HG03175 (cell line): ENCODE results near the gene EMILIN1.

Source experiments
- ATAC-seq: cut with Tn5 transposase; IDR thresholded peaks from one replicate; pipeline ENCODE4 v1.9.1; 2021; ENCODE audit warnings: mild to moderate bottlenecking, moderate library complexity; ENCODE audit not compliant: unreplicated experiment

EMILIN1 gene

DNA sequence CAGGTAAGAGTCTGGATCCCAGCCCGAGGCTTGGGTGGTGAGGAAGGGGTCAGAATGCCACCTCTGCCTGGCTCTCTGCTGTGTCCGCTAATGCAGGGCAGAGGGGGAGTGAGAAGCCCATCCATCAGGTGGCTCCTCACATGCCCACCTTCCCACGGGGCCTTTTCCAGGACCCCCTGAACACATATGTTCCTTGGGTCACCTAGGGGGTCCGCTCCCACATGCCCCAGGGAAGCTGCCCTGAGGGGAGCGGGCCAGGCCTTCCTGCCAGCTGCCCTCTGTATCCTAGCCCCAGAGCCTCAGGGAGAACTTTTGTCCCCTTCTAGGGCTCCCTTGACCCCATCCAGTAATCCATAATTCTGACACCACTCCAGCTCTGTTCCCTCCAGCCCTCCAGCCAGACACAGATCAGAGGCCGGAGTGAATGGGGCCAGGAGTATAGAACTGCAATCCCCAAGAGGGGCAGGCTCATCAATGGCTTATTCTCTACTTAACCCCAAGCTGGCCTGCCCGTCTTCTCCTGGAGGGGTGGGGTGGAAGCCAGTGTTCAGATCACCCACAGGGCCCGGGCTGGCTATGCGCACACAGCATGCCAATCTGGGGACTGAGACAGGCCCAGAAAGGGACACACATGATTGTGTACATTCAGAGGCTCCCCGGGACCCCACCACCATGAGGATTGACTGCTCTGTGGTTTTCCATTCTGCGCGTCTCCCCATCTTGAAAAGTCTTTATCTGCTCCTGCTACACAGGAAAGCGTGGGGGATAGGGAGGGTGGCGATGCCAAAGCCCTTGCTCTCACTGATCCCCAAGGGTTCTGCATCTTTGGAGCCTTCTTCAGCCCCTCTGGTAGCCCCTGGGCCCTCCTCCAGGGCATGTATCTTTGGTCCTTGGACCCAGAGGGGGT lies 1.1 kb downstream of the EMILIN1 start:
- no peak for ATAC-seq

DNA sequence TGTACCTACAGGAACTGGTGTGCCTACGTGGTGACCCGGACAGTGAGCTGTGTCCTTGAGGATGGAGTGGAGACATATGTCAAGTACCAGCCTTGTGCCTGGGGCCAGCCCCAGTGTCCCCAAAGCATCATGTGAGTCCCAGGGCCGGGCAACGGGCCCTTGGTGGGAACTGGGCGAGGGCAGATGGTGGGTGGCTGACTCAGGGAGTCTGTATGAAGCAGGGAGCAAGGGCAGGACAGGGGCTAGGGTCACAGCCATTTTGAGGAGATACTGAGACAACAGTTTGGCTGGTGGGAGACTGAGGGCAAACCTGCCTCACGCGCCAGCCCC lies 1.7 kb downstream of the EMILIN1 start:
- no peak for ATAC-seq

DNA sequence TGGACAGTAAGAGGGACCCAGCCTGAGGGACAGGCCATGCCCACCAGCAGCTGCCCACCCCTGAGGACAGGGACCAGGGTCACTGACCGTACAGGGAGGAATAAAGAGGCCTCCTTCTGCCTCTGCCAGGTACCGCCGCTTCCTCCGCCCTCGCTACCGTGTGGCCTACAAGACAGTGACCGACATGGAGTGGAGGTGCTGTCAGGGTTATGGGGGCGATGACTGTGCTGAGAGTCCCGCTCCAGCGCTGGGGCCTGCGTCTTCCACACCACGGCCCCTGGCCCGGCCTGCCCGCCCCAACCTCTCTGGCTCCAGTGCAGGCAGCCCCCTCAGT lies 2.2 kb downstream of the EMILIN1 start:
- ATAC-seq: no peak

DNA sequence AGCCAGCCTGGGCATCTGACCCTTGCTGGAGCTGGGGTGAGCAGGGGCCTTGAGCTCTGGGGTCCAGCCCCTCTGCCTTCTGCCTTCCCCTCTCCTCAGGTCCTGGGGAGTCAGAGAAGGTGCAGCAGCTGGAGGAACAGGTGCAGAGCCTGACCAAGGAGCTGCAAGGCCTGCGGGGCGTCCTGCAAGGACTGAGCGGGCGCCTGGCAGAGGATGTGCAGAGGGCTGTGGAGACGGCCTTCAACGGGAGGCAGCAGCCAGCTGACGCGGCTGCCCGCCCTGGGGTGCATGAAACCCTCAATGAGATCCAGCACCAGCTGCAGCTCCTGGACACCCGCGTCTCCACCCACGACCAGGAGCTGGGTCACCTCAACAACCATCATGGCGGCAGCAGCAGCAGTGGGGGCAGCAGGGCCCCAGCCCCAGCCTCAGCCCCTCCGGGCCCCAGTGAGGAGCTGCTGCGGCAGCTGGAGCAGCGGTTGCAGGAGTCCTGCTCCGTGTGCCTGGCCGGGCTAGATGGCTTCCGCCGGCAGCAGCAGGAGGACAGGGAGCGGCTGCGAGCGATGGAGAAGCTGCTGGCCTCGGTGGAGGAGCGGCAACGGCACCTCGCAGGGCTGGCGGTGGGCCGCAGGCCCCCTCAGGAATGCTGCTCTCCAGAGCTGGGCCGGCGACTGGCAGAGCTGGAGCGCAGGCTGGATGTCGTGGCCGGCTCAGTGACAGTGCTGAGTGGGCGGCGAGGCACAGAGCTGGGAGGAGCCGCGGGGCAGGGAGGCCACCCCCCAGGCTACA lies 3.8 kb downstream of the EMILIN1 start:
- ATAC-seq: no peak

DNA sequence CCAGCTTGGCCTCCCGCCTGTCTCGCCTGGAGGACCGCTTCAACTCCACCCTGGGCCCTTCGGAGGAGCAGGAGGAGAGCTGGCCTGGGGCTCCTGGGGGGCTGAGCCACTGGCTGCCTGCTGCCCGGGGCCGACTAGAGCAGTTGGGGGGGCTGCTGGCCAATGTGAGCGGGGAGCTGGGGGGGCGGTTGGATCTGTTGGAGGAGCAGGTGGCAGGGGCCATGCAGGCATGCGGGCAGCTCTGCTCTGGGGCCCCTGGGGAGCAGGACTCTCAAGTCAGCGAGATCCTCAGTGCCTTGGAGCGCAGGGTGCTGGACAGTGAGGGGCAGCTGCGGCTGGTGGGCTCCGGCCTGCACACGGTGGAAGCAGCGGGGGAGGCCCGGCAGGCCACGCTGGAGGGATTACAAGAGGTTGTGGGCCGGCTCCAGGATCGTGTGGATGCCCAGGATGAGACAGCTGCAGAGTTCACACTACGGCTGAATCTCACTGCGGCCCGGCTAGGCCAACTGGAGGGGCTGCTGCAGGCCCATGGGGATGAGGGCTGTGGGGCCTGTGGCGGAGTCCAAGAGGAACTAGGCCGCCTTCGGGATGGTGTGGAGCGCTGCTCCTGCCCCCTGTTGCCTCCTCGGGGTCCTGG lies 4.5 kb downstream of the EMILIN1 start:
- ATAC-seq: no peak

DNA sequence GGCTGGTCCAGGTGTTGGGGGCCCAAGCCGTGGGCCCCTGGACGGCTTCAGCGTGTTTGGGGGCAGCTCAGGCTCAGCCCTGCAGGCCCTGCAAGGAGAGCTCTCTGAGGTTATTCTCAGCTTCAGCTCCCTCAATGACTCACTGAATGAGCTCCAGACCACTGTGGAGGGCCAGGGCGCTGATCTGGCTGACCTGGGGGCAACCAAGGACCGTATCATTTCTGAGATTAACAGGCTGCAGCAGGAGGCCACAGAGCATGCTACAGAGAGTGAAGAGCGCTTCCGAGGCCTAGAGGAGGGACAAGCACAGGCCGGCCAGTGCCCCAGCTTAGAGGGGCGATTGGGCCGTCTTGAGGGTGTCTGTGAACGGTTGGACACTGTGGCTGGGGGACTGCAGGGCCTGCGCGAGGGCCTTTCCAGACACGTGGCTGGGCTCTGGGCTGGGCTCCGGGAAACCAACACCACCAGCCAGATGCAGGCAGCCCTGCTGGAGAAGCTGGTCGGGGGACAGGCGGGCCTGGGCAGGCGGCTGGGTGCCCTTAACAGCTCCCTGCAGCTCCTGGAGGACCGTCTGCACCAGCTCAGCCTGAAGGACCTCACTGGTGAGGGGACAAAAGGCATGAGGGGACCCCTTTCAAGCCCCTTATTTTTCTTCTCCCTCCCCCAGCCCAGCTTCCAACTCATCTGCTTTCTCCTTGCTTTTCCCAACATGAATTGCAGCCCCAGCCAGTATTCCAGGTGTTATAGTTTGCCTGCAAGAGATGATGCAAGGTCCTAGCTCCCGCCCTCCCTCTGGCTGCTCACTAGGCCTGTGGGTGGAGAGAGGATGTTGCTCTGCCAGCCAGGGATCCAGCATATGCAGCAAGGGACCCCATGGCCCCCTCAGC lies 5.2 kb downstream of the EMILIN1 start:
- no peak for ATAC-seq

DNA sequence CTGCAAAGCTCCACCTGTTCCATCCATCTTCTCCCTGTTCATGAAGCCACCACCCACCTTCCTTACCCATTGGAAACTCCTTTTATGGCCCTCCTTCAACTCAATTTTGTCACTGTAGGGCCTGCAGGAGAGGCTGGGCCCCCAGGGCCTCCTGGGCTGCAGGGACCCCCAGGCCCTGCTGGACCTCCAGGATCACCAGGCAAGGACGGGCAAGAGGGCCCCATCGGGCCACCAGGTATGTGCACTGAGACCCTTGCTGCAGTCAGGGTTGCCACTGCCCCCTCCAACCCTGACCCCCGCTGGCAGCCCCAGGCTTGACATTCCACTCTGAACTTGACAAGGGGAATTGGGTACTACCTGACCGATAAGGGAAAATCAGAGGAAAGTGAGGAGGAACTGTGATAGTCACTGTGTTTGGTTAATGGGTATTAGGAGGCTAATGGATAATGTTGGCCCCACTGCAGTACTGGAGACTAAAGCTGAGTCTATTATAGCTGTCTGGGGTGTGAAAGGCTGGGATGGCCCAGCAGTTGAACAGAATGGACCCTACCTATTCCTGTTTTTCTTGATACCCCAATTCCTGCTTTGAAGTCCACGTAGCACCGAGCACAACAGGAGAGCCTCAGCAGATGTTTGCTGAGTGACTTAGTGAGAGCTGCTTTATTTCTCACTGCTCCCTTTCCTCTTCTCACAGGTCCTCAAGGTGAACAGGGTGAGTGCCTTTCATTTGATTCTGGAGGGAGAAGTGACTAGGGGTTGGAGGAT lies 6.1 kb downstream of the EMILIN1 start:
- ATAC-seq: no peak

DNA sequence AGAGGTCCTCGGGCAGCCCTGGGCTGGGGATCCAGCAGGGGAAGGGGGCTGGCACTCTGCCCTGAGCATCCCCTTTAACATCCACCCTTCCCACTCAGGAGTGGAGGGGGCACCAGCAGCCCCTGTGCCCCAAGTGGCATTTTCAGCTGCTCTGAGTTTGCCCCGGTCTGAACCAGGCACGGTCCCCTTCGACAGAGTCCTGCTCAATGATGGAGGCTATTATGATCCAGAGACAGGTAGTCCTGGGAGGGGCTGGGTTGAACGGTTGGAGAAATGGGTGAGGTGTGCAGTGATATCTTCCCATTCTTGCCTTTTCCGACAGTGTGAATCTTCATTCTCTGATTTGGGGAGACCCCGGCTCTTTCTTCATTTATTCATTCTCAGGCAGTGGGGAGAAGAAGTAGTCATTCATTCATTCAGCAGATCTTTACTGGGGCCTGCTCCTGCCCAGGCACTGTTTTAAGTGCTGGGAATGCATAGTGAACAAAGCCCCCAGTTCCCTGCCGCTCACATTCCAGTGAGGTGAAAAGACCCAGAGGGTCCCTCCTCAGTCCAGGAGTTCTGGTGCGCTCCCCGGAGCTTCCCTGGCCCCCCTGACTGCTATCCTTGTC lies 6.8 kb downstream of the EMILIN1 start:
- ATAC-seq: no peak

DNA sequence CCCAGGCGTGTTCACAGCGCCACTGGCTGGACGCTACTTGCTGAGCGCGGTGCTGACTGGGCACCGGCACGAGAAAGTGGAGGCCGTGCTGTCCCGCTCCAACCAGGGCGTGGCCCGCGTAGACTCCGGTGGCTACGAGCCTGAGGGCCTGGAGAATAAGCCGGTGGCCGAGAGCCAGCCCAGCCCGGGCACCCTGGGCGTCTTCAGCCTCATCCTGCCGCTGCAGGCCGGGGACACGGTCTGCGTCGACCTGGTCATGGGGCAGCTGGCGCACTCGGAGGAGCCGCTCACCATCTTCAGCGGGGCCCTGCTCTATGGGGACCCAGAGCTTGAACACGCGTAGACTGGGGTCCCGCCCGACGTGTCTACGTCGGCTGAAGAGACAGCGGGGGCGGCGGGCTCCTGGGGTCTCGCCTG lies 7.3 kb downstream of the EMILIN1 start:
- no peak for ATAC-seq

DNA sequence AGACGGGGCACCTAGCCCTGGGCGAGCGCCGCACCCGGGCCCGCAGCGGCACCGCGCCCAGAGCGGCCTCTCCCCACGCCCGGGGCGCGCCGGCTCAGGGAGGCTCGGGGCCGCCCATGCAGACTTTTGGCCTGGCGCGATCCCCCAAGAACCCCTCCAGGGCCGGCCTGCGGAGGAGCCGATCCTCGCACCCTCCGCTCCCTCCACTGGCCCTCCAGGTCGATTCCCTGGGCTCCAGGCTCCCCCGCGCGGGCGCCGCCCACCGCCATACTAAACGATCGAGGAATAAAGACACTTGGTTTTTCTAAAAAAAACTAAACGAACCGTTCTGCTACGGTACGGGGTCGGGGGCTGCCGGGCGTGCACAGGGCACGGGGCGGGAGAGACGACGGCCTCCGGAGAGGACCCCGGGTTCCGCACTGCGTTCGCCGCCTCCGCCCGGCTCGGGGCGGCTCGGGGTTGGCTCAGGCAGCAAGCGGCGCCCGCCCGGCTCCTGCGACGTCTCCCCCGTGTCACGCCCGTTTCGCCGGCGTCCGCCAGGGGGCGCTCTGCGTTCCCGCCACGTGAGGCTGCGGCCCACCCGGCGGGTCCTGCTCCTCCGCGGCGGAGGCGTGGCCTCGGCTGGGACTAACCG lies 7.8 kb downstream of the EMILIN1 start:
- peak; percentile 83 for ATAC-seq

DNA sequence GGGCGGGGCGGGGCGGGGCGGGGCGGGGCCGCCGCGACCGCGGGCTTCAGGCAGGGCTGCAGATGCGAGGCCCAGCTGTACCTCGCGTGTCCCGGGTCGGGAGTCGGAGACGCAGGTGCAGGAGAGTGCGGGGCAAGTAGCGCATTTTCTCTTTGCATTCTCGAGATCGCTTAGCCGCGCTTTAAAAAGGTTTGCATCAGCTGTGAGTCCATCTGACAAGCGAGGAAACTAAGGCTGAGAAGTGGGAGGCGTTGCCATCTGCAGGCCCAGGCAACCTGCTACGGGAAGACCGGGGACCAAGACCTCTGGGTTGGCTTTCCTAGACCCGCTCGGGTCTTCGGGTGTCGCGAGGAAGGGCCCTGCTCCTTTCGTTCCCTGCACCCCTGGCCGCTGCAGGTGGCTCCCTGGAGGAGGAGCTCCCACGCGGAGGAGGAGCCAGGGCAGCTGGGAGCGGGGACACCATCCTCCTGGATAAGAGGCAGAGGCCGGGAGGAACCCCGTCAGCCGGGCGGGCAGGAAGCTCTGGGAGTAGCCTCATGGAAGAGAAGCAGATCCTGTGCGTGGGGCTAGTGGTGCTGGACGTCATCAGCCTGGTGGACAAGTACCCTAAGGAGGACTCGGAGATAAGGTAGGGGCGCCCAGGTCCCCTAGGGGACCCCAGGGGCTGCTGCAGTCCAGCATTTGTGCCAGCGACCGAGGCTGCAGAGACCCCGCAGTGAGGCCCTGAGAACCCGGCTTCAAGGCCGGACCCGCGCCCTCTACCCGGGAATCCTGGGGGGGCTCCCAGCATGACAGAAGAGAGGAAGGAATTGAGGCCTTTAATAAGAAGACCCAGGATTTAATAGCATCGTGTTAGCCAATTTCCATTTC lies 8.5 kb downstream of the EMILIN1 start, which contains the start of gene KHK:
TSS of gene KHK (plus strand) at position 49 of the 870 bp plus-strand sequence. CDS start at position 537, 488 bp downstream.
- ATAC-seq: no peak

DNA sequence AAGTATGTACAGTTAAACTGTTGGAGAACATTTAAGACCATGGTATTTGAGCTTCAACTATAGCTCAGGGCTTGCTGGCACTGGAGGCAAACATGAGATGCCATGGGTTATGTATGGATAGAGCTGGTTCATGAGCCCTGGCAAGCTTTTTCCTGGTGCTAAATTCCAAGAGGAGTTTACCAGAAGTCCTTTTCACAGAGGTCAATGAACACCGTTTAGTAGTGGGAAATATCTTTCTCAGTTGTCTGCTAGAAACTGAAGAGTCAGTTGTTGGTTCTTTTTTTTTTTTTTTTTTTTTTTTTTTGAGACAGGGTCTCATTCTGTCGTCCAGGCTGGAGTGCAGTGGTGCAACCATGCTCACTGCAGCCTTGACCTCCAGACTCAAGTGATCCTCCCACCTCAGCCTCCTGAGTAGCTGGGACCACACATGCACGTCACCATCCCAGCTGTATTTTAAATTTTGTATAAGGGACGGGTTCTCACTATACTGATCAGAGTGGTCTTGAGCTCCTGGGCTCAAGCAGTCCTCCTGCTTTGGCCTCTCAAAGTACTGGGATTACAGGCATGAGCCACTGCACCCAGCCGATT lies 9.5 kb downstream of the EMILIN1 start:
- ATAC-seq: no peak

DNA sequence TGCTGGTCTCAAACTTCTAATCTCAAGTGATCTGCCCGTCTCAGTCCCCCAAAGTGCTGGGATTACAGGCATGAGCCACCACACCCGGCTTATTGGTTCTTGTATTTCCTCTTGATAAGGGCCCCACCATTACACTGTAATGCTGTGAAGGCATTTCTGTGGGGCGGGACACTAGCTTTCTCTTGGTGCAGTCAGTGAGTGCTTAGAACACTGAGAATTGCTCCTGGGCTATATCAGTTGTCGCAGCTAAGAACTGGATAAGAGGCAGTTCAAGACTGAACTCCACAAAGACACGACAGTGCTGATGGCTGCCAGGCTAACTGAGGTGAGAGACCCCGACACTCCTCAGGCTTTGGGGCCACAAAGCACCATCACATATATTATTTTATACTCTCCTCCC lies 10.2 kb downstream of the EMILIN1 start:
- ATAC-seq: no peak

DNA sequence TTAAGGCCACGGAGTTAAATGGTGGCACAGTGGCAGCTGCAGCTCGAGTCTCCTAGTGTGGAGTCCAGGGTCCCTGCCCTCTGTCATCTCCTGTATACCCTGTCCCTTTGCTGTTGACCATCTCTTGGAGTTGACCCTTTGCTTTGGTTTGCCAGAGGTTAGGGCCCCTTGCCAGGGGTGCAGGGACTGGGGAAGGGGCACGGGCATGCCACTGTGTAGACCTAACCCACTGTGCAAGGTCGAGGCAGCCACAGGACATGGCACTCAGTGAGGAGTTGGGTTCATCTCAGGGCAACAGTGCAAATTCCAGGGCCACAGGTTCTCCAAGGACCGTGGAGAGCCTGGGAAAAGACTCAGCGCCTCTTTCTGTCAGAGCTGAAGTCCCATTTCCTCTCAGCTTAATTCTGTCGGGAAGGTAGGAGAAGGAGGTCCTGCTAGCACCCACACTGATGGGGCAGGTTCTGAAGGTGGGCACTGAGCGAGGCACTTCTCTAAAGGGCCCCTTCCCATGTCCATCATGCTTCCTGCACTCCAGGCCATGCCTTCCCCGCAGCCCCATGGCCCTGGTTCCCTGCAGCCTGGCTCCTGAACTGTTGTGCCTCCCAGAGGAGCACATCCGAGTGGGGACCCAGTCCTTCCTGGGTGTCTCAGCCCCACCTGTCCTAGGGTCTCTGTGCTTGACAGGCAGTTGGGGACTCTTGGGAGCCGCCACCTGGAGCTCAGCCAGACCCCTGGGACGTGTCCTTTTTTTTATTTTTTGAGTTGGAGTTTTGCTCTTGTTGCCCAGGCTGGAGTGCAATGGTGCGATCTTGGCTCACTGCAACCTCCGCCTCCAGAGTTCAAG lies 10.9 kb downstream of the EMILIN1 start:
- ATAC-seq: no peak

DNA sequence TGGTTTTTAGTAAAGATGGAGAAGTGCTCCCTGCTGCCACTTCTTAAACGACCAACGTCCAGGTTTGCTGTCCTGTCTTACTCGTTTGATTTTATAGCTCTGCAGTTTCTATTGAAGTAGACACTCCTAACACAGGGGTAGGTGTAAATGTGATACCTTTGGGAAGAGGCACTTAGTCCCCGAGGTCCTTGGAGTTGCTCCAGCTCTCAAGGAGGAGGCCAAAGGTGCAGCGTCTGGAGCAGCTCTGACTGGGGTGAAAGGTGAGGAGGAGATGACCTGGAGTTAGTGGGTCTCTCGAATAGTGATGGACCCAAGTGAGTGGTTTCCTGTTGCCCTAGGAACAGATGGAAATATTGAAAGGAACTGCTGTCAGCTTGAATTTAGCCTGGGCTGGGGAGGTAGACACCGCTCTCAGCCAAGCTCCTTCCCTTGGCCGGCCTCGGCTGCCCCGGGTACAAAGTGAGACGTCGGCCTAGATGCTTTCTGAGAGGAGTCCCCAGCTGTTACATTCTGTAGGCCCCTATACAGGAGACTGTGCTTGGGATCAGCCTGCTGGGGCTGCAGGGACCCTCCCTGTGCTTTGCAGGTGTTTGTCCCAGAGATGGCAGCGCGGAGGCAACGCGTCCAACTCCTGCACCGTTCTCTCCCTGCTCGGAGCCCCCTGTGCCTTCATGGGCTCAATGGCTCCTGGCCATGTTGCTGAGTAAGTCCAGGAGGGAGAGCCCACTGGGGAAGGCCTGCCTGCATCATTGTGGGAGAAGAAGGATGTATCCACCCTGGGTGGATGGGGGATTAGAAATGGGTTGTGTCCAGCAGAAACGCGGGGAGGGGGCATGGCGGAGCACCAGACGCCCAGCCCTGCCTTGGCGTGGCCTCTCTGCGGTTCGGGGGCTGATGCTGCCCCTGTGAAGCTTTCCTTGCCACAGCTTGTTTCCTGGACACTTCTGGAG lies 13.6 kb downstream of the EMILIN1 start:
- ATAC-seq: no peak
